Testis (tissue), 3 donors: Measurements from ENCODE around the gene LMX1A. TPM values are rescaled to one million over a fixed set of nuclear protein-coding genes. Genes with fewer than 3 reads are reported as not detected.

Experiments used
- DNase-seq: peaks from one replicate; pipeline ENCODE4 v3.0.0-alpha.2; 2019
- H3K27ac ChIP-seq, 2 donors: fragments of 200-600 bp; sonication (generic); one replicate each; pipeline ENCODE4 v1.5.1; 2019
- H3K27me3 ChIP-seq: fragments of 200-600 bp; sonication (generic); one replicate; pipeline ENCODE4 v1.5.1; 2019
- H3K36me3 ChIP-seq: fragments of 200-600 bp; sonication (generic); one replicate; pipeline ENCODE4 v1.5.1; 2017; ENCODE audit warnings: low read depth; ENCODE audit errors: missing control alignments
- H3K4me1 ChIP-seq: fragments of 200-600 bp; sonication (generic); one replicate; pipeline ENCODE4 v1.5.1; 2019
- H3K4me3 ChIP-seq, 2 donors: fragments of 200-600 bp; sonication (generic); one replicate each; pipeline ENCODE4 v1.5.1; 2017 to 2019
- H3K9me3 ChIP-seq: fragments of 200-600 bp; sonication (generic); one replicate; pipeline ENCODE4 v1.5.1; 2017
- CTCF ChIP-seq, 3 experiments: fragments of 450-650 bp in 2 of 3; fragments of 200-600 bp in 1 of 3; sonication (generic) in 1 of 3; IDR thresholded peaks; one replicate each; pipeline ENCODE4 v1.5.1; 2016 to 2019; ENCODE audit warnings: antibody characterized with exemption in 3 of 3, mild to moderate bottlenecking in 2 of 3, moderate library complexity in 1 of 3
- POLR2A ChIP-seq: fragments of 450-650 bp; IDR thresholded peaks from one replicate; pipeline ENCODE4 v1.6.1; 2017; ENCODE audit warnings: antibody characterized with exemption, mild to moderate bottlenecking, moderate library complexity
- WGBS, 2 donors: methylation state at CpG; one replicate each; pipeline ENCODE4 v1.1.5; 2018; 5-methylcytosine and 5-hydroxymethylcytosine counted together
- intact Hi-C: fragments of 100-400 bp; cut with DNase I; formaldehyde crosslinking; loops from one replicate; pipeline ENCODE4 v1.15.1; 2023; ENCODE audit warnings: low total_unique reads
- polyA plus RNA-seq: library from polyadenylated mRNA; stranded (reverse); fragments of 350-450 nt; fragmentation: Illumina TruSeq; extraction: RNeasy Lipid Tissue Mini Kit (QIAGEN cat#74804); gene quantifications from one replicate; pipeline ENCODE4 v1.2.3, GENCODE V29; 2014; ENCODE audit warnings: low read depth, low replicate concordance; ENCODE audit not compliant: insufficient read depth
- total RNA-seq, 2 donors: library from RNA; depleted of rRNA; stranded (reverse); fragments of >200 nt; gene quantifications; one replicate each; pipeline ENCODE4 v1.2.3, GENCODE V29; 2016

The LMX1A gene
- total and polyA plus RNA-seq, 3 donors from 2014 or later, result 0.62 to 2.6 (median 0.94) TPM

GRCh38 chr1:165259236-165259635 lies 97.3 kb downstream of the LMX1A start:
- TF ChIP-seq CTCF (IDR thresholded peaks at IDR 0.05) (no peak), POLR2A (no peak)
- no peak for DNase-seq
- no peaks in the 10 kb centered on the region for H3K27me3 ChIP-seq
- intact Hi-C loops, result no loop called here
- H3K4me1 ChIP-seq, result no peaks in the 10 kb centered on the region
- H3K36me3 ChIP-seq, result no peaks in the 10 kb centered on the region
- H3K27ac ChIP-seq, result no peak overlapping the region
- WGBS, 2 donors, result 52 to 56% methylated on average over 2 of the region's 2 CpGs
- H3K4me3 ChIP-seq, result no peak overlapping the region
- H3K9me3 ChIP-seq, result no peaks in the 10 kb centered on the region

GRCh38 chr1:165257969-165258459 lies 98.5 kb downstream of the LMX1A start:
- peak; percentile 49 to 78 (median 52) for TF ChIP-seq CTCF (IDR thresholded peaks at IDR 0.05)
- TF ChIP-seq POLR2A, result no peak
- H3K9me3 ChIP-seq, result no peaks in the 10 kb centered on the region
- H3K4me1 ChIP-seq, result no peaks in the 10 kb centered on the region
- no peak overlapping the region for H3K4me3 ChIP-seq
- H3K27me3 ChIP-seq, result no peaks in the 10 kb centered on the region
- H3K36me3 ChIP-seq, result no peaks in the 10 kb centered on the region
- H3K27ac ChIP-seq, result no peak overlapping the region
- intact Hi-C loops, result no loop called here
- 36 to 42% methylated on average over 2 to 3 of the region's 3 CpGs for WGBS, 2 donors
- peak; percentile 88 for DNase-seq

- no peak for DNase-seq
- no peaks in the 10 kb centered on the region for H3K36me3 ChIP-seq
- no peaks in the 10 kb centered on the region for H3K9me3 ChIP-seq
- H3K4me1 ChIP-seq, result no peaks in the 10 kb centered on the region
- H3K27me3 ChIP-seq, result no peaks in the 10 kb centered on the region
- intact Hi-C loops, result no loop called here
- TF ChIP-seq POLR2A (no peak), CTCF (IDR thresholded peaks at IDR 0.05) (no peak)
- H3K4me3 ChIP-seq, result no peak overlapping the region
- WGBS, 2 donors, result 64% methylated on average over 3 of the region's 3 CpGs
- H3K27ac ChIP-seq, result no peak overlapping the region
Measured at GRCh38 chr1:165254896-165255625, 101.5 kb downstream of the LMX1A start.

- no peak for DNase-seq
- H3K4me3 ChIP-seq, result no peak overlapping the region
- 41 to 42% methylated on average over 4 of the region's 4 CpGs for WGBS, 2 donors
- H3K4me1 ChIP-seq, result no peaks in the 10 kb centered on the region
- H3K27ac ChIP-seq, result no peak overlapping the region
- H3K9me3 ChIP-seq, result no peaks in the 10 kb centered on the region
- intact Hi-C loops, result no loop called here
- no peak for TF ChIP-seq CTCF (IDR thresholded peaks at IDR 0.05)
- TF ChIP-seq POLR2A, result no peak
- H3K27me3 ChIP-seq, result no peaks in the 10 kb centered on the region
- H3K36me3 ChIP-seq, result no peaks in the 10 kb centered on the region
Measured at GRCh38 chr1:165254376-165254775, 102.1 kb downstream of the LMX1A start.

- no peak overlapping the region for H3K27ac ChIP-seq
- no peak overlapping the region for H3K4me3 ChIP-seq
Measured at GRCh38 chr1:165253818-165254254, 102.7 kb downstream of the LMX1A start.

More at GRCh38 chr1:165253818-165254254, 102.7 kb downstream of the LMX1A start:
- no peak for DNase-seq
- WGBS, 2 donors, result 67 to 70% methylated on average over 2 of the region's 2 CpGs
- no peaks in the 10 kb centered on the region for H3K36me3 ChIP-seq
- TF ChIP-seq POLR2A (no peak), CTCF (IDR thresholded peaks at IDR 0.05) (no peak)
- intact Hi-C loops, result no loop called here
- no peaks in the 10 kb centered on the region for H3K27me3 ChIP-seq
- no peaks in the 10 kb centered on the region for H3K4me1 ChIP-seq
- no peaks in the 10 kb centered on the region for H3K9me3 ChIP-seq
